Measurements from ENCODE around the gene PDE6G. TPM values are rescaled to one million over a fixed set of nuclear protein-coding genes. Genes with fewer than 3 reads are reported as not detected.
A peak's percentile ranks its signal among the peaks of the same experiment; 100 is the strongest.

PDE6G gene
- total and polyA plus RNA-seq, 2 donors (not counting 1 experiment from before 2014, with no cell fraction given), result 0.69 to 1.1 TPM

DNA sequence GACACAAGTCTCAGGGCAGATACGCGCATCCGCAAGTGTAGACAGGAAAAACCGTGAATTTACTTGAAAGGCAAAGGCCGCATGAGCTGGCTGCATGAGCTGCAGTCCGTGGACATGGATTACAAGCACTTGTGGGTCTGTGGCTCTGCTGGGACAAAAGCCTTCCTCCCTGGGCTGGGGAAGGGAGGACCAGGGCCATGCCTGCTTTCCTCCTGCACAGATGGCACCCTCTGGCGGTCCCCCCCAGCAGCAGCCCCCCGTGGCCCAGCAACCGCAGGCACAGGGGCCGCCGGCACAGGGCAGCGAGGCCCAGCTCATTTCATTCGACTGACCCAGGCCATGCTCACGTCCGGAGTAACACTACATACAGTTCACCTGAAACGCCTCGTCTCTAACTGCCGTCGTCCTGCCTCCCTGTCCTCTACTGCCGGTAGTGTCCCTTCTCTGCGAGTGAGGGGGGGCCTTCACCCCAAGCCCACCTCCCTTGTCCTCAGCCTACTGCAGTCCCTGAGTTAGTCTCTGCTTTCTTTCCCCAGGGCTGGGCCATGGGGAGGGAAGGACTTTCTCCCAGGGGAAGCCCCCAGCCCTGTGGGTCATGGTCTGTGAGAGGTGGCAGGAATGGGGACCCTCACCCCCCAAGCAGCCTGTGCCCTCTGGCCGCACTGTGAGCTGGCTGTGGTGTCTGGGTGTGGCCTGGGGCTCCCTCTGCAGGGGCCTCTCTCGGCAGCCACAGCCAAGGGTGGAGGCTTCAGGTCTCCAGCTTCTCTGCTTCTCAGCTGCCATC, 45.1 kb upstream of the PDE6G start:
- ATAC-seq (ENCODE audit: low read depth), result no peak
- H3K9me3 Mint-ChIP-seq (ENCODE audit: insufficient read depth), result no peaks in the 10 kb centered on the region
- H3K4me1 Mint-ChIP-seq, result peaks cover 33% of the 10 kb centered on the region
- H3K4me2 ChIP-seq (replicated peaks; ENCODE audit: low read depth, low read length, poor library complexity, severe bottlenecking), result peak overlapping the region; percentile 100
- no peak for DNase-seq
- H3K9ac ChIP-seq (ENCODE audit: low read length), result no peak overlapping the region
- H2AFZ ChIP-seq (ENCODE audit: insufficient read depth, low read depth, low read length, poor library complexity, severe bottlenecking), result no peak overlapping the region
- H3K79me2 ChIP-seq (ENCODE audit: control insufficient read depth, insufficient read depth, low read length), result peaks cover 50% of the 10 kb centered on the region
- POLR2A ChIA-PET, result interaction anchor here (0.6 kb wide), 1 partner anchor 173 kb away, joined by 3 read pairs; the partner anchor contains the start of gene FSCN2
- peak overlapping the region; percentile 49 for H3K4me3 Mint-ChIP-seq
- intact Hi-C loops (cut with micrococcal nuclease), result no loop called here
- CTCF ChIA-PET, result interaction anchor here (1.0 to 1.1 kb wide), 2 partner anchors 10 to 12 kb away, joined by 3 read pairs; no protein-coding TSS in a partner anchor
- 90% methylated on average over 16 of the region's 23 CpGs for WGBS (ENCODE audit: insufficient coverage)
- TF ChIP-seq, protein P1, sequence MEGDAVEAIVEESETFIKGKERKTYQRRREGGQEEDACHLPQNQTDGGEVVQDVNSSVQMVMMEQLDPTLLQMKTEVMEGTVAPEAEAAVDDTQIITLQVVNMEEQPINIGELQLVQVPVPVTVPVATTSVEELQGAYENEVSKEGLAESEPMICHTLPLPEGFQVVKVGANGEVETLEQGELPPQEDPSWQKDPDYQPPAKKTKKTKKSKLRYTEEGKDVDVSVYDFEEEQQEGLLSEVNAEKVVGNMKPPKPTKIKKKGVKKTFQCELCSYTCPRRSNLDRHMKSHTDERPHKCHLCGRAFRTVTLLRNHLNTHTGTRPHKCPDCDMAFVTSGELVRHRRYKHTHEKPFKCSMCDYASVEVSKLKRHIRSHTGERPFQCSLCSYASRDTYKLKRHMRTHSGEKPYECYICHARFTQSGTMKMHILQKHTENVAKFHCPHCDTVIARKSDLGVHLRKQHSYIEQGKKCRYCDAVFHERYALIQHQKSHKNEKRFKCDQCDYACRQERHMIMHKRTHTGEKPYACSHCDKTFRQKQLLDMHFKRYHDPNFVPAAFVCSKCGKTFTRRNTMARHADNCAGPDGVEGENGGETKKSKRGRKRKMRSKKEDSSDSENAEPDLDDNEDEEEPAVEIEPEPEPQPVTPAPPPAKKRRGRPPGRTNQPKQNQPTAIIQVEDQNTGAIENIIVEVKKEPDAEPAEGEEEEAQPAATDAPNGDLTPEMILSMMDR (IDR thresholded peaks at IDR 0.05), result no peak
- no peak for TF ChIP-seq EZH2 (IDR thresholded peaks at IDR 0.05; ENCODE audit: borderline replicate concordance, insufficient read depth, low read depth, low read length, poor library complexity, severe bottlenecking)
- peaks cover 28% of the 10 kb centered on the region for H4K20me1 ChIP-seq (ENCODE audit: control insufficient read depth, insufficient read depth, low read length, poor library complexity, severe bottlenecking)
- no peaks in the 10 kb centered on the region for H3K9me3 ChIP-seq (ENCODE audit: control extremely low read depth in 1 of 3, control insufficient read depth in 2 of 3, insufficient read depth in 1 of 3, low read length in 2 of 3)
- H3K36me3 ChIP-seq (replicated peaks in 1 of 2; ENCODE audit: control extremely low read depth in 1 of 2, control insufficient read depth in 1 of 2, extremely low read depth in 1 of 2, insufficient read depth in 2 of 2, low read length in 1 of 2), result peaks cover 0 to 33% of the 10 kb centered on the region in 2 experiments
- no peak overlapping the region for H3K4me3 ChIP-seq (ENCODE audit: control extremely low read depth in 1 of 5, extremely low read depth in 1 of 5, insufficient read depth in 1 of 5, low read depth in 2 of 5, low read length in 4 of 5)
- H3K4me1 ChIP-seq (ENCODE audit: control insufficient read depth in 2 of 2, insufficient read depth in 2 of 2, low read length in 2 of 2), result peaks cover 24 to 32% of the 10 kb centered on the region in 2 donors
- no peaks in the 10 kb centered on the region for H3K27me3 ChIP-seq (replicated peaks in 1 of 4; ENCODE audit: control extremely low read depth in 1 of 4, control insufficient read depth in 3 of 4, insufficient read depth in 4 of 4, low read length in 3 of 4)
- H3K27me3 Mint-ChIP-seq, result no peaks in the 10 kb centered on the region
- peak overlapping the region in 1 of 2 donors; percentile 97 for H3K27ac ChIP-seq (ENCODE audit: low read length in 2 of 2)
- peak overlapping the region; percentile 59 for H3K27ac Mint-ChIP-seq
